Effector memory CD4-positive, alpha-beta T cell (primary cell): ENCODE data around the gene MAN2A2.

ENCODE experiments used
- DNase-seq, 3 donors: peaks; one replicate each; pipeline ENCODE4 v3.0.0-alpha.2; 2020
- H3K27ac ChIP-seq: 2 replicates; pipeline ENCODE4 v1.7.0; 2013; ENCODE audit warnings: mild to moderate bottlenecking, low read length, moderate library complexity; ENCODE audit not compliant: insufficient read depth, poor library complexity, severe bottlenecking
- H3K27me3 ChIP-seq: replicated peaks from 2 replicates; pipeline ENCODE4 v1.7.0; 2013; ENCODE audit warnings: mild to moderate bottlenecking, low read length; ENCODE audit not compliant: insufficient read depth, control insufficient read depth, poor library complexity, severe bottlenecking
- H3K36me3 ChIP-seq: 2 replicates; pipeline ENCODE4 v1.7.0; 2013; ENCODE audit warnings: mild to moderate bottlenecking, low read length, moderate library complexity; ENCODE audit not compliant: control insufficient read depth, insufficient read depth
- H3K4me1 ChIP-seq: 2 replicates; pipeline ENCODE4 v1.7.0; 2013; ENCODE audit warnings: low read length, mild to moderate bottlenecking; ENCODE audit not compliant: control insufficient read depth, insufficient read depth, poor library complexity, severe bottlenecking
- H3K4me3 ChIP-seq: 2 replicates; pipeline ENCODE4 v1.7.0; 2013; ENCODE audit warnings: low read length, low read depth, mild to moderate bottlenecking; ENCODE audit not compliant: insufficient read depth, poor library complexity, severe bottlenecking
- H3K9me3 ChIP-seq: 2 replicates; pipeline ENCODE4 v1.7.0; 2013; ENCODE audit warnings: mild to moderate bottlenecking, low read length, moderate library complexity; ENCODE audit not compliant: control insufficient read depth
- total RNA-seq, 3 donors: gene quantifications; one replicate each; lab custom pipeline; 2026; lab: John Stamatoyannopoulos, UW

MAN2A2 gene
- total RNA-seq: 151 to 216 (median 193) reads per million in 3 donors

- H3K36me3 ChIP-seq: peaks cover 29% of the 10 kb centered on the region
- H3K9me3 ChIP-seq: no peaks in the 10 kb centered on the region
- peaks cover 14% of the 10 kb centered on the region for H3K4me1 ChIP-seq
- peak; percentile 38 to 49 (median 46) for DNase-seq
- H3K27me3 ChIP-seq: no peaks in the 10 kb centered on the region
- H3K4me3 ChIP-seq: peak within 1 kb of the TSS; percentile 69
- peak within 1 kb of the TSS; percentile 81 for H3K27ac ChIP-seq
Observed at GRCh38 chr15:90902840-90903732, at the start of gene MAN2A2. TSS of gene MAN2A2 (plus strand) at chr15:90903302. CDS start at chr15:90904208, 906 bp downstream.

- H3K9me3 ChIP-seq: no peaks in the 10 kb centered on the region
- H3K36me3 ChIP-seq: no peaks in the 10 kb centered on the region
- no peak overlapping the region for H3K27ac ChIP-seq
- no peak overlapping the region for H3K4me3 ChIP-seq
- no peak for DNase-seq
- peaks cover 61% of the 10 kb centered on the region for H3K4me1 ChIP-seq
- no peaks in the 10 kb centered on the region for H3K27me3 ChIP-seq
Observed at GRCh38 chr15:90855139-90855538, 48.0 kb upstream of the MAN2A2 start.

- Histone ChIP-seq H3K36me3 (no peaks in the 10 kb centered on the region), H3K27ac (peak overlapping the region; percentile 71), H3K27me3 (no peaks in the 10 kb centered on the region), H3K4me3 (no peak overlapping the region), H3K9me3 (no peaks in the 10 kb centered on the region), H3K4me1 (peaks cover 43% of the 10 kb centered on the region)
- no peak for DNase-seq
Observed at GRCh38 chr15:90857337-90857736, 45.8 kb upstream of the MAN2A2 start.

GRCh38 chr15:90857883-90858443 lies 45.1 kb upstream of the MAN2A2 start:
- H3K27ac ChIP-seq: peak overlapping the region; percentile 71
- H3K27me3 ChIP-seq: no peaks in the 10 kb centered on the region
- H3K4me1 ChIP-seq: peaks cover 36% of the 10 kb centered on the region

GRCh38 chr15:90859234-90860131 lies 43.6 kb upstream of the MAN2A2 start:
- no peaks in the 10 kb centered on the region for H3K9me3 ChIP-seq
- peaks cover 30% of the 10 kb centered on the region for H3K4me1 ChIP-seq
- no peak for DNase-seq
- no peak overlapping the region for H3K27ac ChIP-seq
- H3K36me3 ChIP-seq: no peaks in the 10 kb centered on the region
- H3K27me3 ChIP-seq: no peaks in the 10 kb centered on the region
- H3K4me3 ChIP-seq: no peak overlapping the region

More at GRCh38 chr15:90857883-90858443, 45.1 kb upstream of the MAN2A2 start:
- no peak for DNase-seq
- Histone ChIP-seq H3K36me3 (no peaks in the 10 kb centered on the region), H3K4me3 (no peak overlapping the region), H3K9me3 (no peaks in the 10 kb centered on the region)

GRCh38 chr15:90860450-90860849 lies 42.7 kb upstream of the MAN2A2 start:
- DNase-seq: no peak
- H3K4me1 ChIP-seq: peaks cover 25% of the 10 kb centered on the region
- no peaks in the 10 kb centered on the region for H3K36me3 ChIP-seq
- H3K27me3 ChIP-seq: no peaks in the 10 kb centered on the region
- H3K27ac ChIP-seq: no peak overlapping the region
- H3K9me3 ChIP-seq: no peaks in the 10 kb centered on the region
- no peak overlapping the region for H3K4me3 ChIP-seq

- Histone ChIP-seq H3K9me3 (no peaks in the 10 kb centered on the region), H3K36me3 (no peaks in the 10 kb centered on the region), H3K4me1 (peaks cover 22% of the 10 kb centered on the region), H3K27ac (no peak overlapping the region), H3K27me3 (no peaks in the 10 kb centered on the region), H3K4me3 (no peak overlapping the region)
- no peak for DNase-seq
Observed at GRCh38 chr15:90860942-90861675, 42.0 kb upstream of the MAN2A2 start.

- Histone ChIP-seq H3K4me3 (no peak overlapping the region), H3K27ac (no peak overlapping the region), H3K4me1 (peaks cover 9% of the 10 kb centered on the region)
Observed at GRCh38 chr15:90862487-90862886, 40.6 kb upstream of the MAN2A2 start.

GRCh38 chr15:90862964-90863778 lies 39.9 kb upstream of the MAN2A2 start:
- peaks cover 6% of the 10 kb centered on the region for H3K4me1 ChIP-seq

More at GRCh38 chr15:90862487-90862886, 40.6 kb upstream of the MAN2A2 start:
- H3K27me3 ChIP-seq: no peaks in the 10 kb centered on the region
- no peaks in the 10 kb centered on the region for H3K9me3 ChIP-seq
- no peaks in the 10 kb centered on the region for H3K36me3 ChIP-seq
- no peak for DNase-seq

More at GRCh38 chr15:90862964-90863778, 39.9 kb upstream of the MAN2A2 start:
- no peak overlapping the region for H3K27ac ChIP-seq
- H3K27me3 ChIP-seq: no peaks in the 10 kb centered on the region
- H3K4me3 ChIP-seq: no peak overlapping the region
- H3K36me3 ChIP-seq: no peaks in the 10 kb centered on the region
- DNase-seq: no peak
- H3K9me3 ChIP-seq: no peaks in the 10 kb centered on the region
